ENCODE measurements around the gene ZDHHC11.

DNA sequence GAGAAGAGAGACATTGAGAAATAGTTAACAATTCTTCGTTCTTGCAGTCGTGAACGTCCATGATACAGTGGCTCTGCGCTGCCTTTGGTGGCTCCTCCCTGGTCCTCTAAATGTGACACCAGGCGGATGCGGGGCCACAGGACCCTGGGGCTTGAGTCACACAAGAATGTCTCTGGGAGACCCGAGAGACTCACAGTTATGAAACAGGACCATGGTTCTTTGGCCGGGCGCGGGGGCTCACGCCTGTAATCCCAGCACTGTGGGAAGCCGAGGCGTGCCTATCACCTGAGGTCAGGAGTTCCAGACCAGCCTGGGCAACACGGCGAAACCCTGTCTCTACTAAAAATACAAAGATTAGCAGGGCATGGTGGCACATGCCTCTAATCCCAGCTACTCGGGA lies 767 bp upstream of the ZDHHC11 start:
- TF ChIP-seq CTCF (IDR thresholded peaks at IDR 0.05) (no peak), EP300 (IDR thresholded peaks at IDR 0.05) (no peak)
